Mesodermal cell (in vitro differentiated cells): Measurements from ENCODE around the gene QKI.

Experiments used
- H3K27ac ChIP-seq: 2 replicates; pipeline ENCODE4 v1.7.0; 2013; ENCODE audit warnings: mild to moderate bottlenecking, low read depth, low read length, moderate library complexity; ENCODE audit not compliant: severe bottlenecking
- H3K36me3 ChIP-seq: 2 replicates; pipeline ENCODE4 v1.7.1; 2013; ENCODE audit warnings: mild to moderate bottlenecking, low read length, moderate library complexity; ENCODE audit not compliant: control insufficient read depth, insufficient read depth
- H3K4me1 ChIP-seq: one replicate; pipeline ENCODE4 v1.7.1; 2013; ENCODE audit warnings: mild to moderate bottlenecking, low read length; ENCODE audit not compliant: insufficient read depth, control insufficient read depth, poor library complexity, severe bottlenecking
- H3K4me3 ChIP-seq: 2 replicates; pipeline ENCODE4 v1.7.0; 2013; ENCODE audit warnings: low read length, control low read depth, mild to moderate bottlenecking; ENCODE audit not compliant: insufficient read depth, poor library complexity, severe bottlenecking; ENCODE audit errors: extremely low read depth
- H3K9me3 ChIP-seq: 2 replicates; pipeline ENCODE4 v1.7.1; 2013; ENCODE audit warnings: mild to moderate bottlenecking, low read length, moderate library complexity; ENCODE audit not compliant: control insufficient read depth
- WGBS, 2 experiments: methylation state at CpG; one replicate each; pipeline ENCODE4 v1.1.5; 2013; ENCODE audit warnings: missing lambda C conversion rate in 2 of 2; ENCODE audit not compliant: insufficient coverage in 2 of 2; 5-methylcytosine and 5-hydroxymethylcytosine counted together

QKI gene

DNA sequence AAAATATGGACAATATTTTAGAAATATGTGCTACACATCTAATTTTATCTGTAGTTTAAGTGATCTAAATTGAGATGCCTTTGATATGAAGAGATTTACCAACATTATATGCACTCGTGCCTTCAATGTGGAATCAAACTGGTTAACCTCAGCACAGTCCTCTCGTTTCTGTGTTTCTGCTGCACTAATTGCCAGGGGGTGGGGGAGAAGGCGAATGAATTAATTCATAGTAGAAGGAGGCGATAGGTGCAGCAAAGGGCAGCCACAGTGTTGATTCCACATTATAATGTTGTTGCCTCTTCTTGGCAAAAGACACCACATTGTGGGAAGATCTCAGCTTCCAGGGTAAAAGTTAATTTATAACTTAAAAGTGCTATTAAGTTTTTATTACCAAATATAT, 161.6 kb downstream of the QKI start:
- no peaks in the 10 kb centered on the region for H3K9me3 ChIP-seq
- no peak overlapping the region for H3K4me3 ChIP-seq
- WGBS, 2 experiments = 100% methylated on average over 1 of the region's 4 CpGs; no CpG with 5 or more reads in 1 of the 2 experiments
- no peak overlapping the region for H3K27ac ChIP-seq
- H3K36me3 ChIP-seq = peaks cover 20% of the 10 kb centered on the region
- H3K4me1 ChIP-seq = peaks cover 16% of the 10 kb centered on the region

DNA sequence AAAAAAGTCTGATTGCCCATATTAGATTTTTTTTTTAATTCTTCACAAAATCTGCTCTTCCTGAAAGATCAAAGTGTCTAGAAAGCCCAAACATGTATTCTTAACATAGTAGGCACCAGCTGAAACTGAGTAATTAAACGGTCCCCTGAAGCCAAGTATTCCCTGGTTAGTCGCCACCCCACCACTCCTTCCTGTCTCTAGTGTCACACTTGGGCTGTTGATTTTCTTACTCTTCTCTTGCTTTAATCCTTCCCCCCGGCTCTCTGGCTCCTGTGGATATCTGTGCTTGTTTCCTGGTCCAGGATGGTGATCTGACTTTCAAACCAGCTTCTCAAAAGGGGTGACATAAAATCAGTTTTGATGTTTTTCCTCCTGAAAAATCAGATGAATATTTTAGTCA, 162.9 kb downstream of the QKI start:
- peaks cover 18% of the 10 kb centered on the region for H3K36me3 ChIP-seq

GRCh38 chr6:163579111-163579879, 164.8 kb downstream of the QKI start:
- H3K36me3 ChIP-seq = peaks cover 11% of the 10 kb centered on the region
- H3K9me3 ChIP-seq = no peaks in the 10 kb centered on the region
- H3K27ac ChIP-seq = no peak overlapping the region
- H3K4me3 ChIP-seq = no peak overlapping the region
- WGBS, 2 experiments = 59 to 68% methylated on average over 9 to 11 of the region's 13 CpGs
- H3K4me1 ChIP-seq = peaks cover 11% of the 10 kb centered on the region

More for the DNA sequence above, 162.9 kb downstream of the QKI start:
- WGBS, 2 experiments = 50 to 71% methylated on average over 2 of the region's 3 CpGs
- H3K9me3 ChIP-seq = no peaks in the 10 kb centered on the region
- H3K4me1 ChIP-seq = peaks cover 16% of the 10 kb centered on the region
- H3K4me3 ChIP-seq = no peak overlapping the region
- no peak overlapping the region for H3K27ac ChIP-seq

DNA sequence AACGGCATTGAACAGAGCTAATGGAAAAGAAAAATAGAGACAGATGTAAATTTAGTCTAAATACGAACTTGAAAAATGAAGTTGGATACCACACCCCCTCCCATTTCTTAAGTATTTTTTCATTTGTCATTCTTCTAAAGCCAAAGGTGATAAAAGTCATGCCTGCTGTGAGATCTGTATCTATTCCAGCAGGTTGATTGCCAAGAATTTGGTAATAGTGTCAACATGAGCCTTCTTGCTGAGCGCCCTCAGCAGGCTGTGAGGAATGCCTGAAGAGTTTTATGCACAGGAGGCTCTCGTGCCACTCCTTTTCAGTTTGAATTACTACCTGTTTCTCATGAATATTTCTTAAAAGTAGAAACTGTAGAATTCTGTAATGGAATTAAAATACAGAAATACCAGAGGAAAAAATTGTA, 165.4 kb downstream of the QKI start:
- Histone ChIP-seq H3K4me3 (no peak overlapping the region), H3K4me1 (peaks cover 11% of the 10 kb centered on the region), H3K36me3 (peaks cover 9% of the 10 kb centered on the region), H3K9me3 (no peaks in the 10 kb centered on the region), H3K27ac (no peak overlapping the region)
- 67% methylated on average over 1 of the region's 4 CpGs; no CpG with 5 or more reads in 1 of the 2 experiments for WGBS, 2 experiments

GRCh38 chr6:163580311-163581030, 166.0 kb downstream of the QKI start:
- WGBS, 2 experiments = 89 to 100% methylated on average over 1 to 3 of the region's 8 CpGs
- Histone ChIP-seq H3K4me1 (peaks cover 11% of the 10 kb centered on the region), H3K4me3 (no peak overlapping the region), H3K9me3 (no peaks in the 10 kb centered on the region), H3K27ac (no peak overlapping the region), H3K36me3 (peaks cover 7% of the 10 kb centered on the region)

DNA sequence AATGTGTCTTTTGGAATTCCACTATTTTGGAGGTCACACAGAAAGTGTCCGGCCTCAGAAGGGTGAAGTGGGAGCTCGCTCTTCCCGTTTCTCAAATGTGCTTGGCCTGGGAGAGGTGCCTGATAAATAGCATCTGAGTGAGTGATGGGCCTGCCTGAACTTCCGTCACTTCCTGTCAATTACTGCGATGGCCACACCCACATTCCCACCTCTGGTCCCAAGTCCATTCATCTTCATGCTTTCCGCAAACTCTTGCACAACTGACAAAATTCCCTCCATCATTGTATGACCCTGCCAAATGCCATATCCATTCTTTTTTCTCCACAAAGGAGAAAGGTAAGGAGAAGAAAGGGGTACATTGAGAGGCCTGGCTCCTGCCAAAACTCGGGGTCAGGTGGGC, 169.0 kb downstream of the QKI start:
- no peaks in the 10 kb centered on the region for H3K4me1 ChIP-seq
- H3K36me3 ChIP-seq = no peaks in the 10 kb centered on the region
- H3K27ac ChIP-seq = no peak overlapping the region
- no peaks in the 10 kb centered on the region for H3K9me3 ChIP-seq
- no peak overlapping the region for H3K4me3 ChIP-seq
- WGBS, 2 experiments = 93 to 100% methylated on average over 3 to 4 of the region's 7 CpGs

GRCh38 chr6:163585932-163586437, 171.5 kb downstream of the QKI start:
- H3K9me3 ChIP-seq = no peaks in the 10 kb centered on the region
- H3K4me1 ChIP-seq = no peaks in the 10 kb centered on the region
- no peak overlapping the region for H3K4me3 ChIP-seq
- no peaks in the 10 kb centered on the region for H3K36me3 ChIP-seq
- 64 to 83% methylated on average over 2 to 6 of the region's 8 CpGs for WGBS, 2 experiments
- peak overlapping the region; percentile 19 for H3K27ac ChIP-seq

DNA sequence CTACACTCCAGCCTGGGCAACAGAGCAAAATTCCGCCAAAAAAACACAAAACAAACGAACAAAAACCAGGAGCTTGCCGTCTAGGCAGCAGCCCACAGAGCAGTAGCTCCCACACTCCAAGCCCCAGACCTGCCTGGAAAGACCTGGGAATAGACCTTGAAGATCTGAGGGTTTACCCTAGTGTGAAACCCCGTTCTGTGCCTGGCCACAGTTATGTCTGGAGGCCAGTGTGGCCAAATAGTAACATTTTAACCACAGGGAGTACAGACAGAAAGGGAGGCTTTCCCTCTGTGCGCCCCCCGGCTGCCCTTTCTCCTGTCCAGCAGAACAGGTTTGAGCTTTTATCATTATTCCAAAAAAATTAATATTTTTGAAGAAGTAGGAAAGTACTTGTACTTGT, 172.4 kb downstream of the QKI start:
- 94 to 95% methylated on average over 4 of the region's 6 CpGs for WGBS, 2 experiments
- Histone ChIP-seq H3K27ac (no peak overlapping the region), H3K4me3 (no peak overlapping the region)

GRCh38 chr6:163588220-163588919, 173.9 kb downstream of the QKI start:
- H3K9me3 ChIP-seq = peaks cover 9% of the 10 kb centered on the region
- 94 to 97% methylated on average over 17 to 22 of the region's 22 CpGs for WGBS, 2 experiments
- H3K4me3 ChIP-seq = no peak overlapping the region
- H3K4me1 ChIP-seq = no peaks in the 10 kb centered on the region
- H3K27ac ChIP-seq = no peak overlapping the region
- no peaks in the 10 kb centered on the region for H3K36me3 ChIP-seq

More for the DNA sequence above, 172.4 kb downstream of the QKI start:
- H3K36me3 ChIP-seq = no peaks in the 10 kb centered on the region
- H3K4me1 ChIP-seq = no peaks in the 10 kb centered on the region
- H3K9me3 ChIP-seq = no peaks in the 10 kb centered on the region

- WGBS, 2 experiments = 96% methylated on average over 5 of the region's 5 CpGs
- Histone ChIP-seq H3K9me3 (peaks cover 12% of the 10 kb centered on the region), H3K27ac (no peak overlapping the region), H3K4me3 (no peak overlapping the region), H3K36me3 (no peaks in the 10 kb centered on the region), H3K4me1 (no peaks in the 10 kb centered on the region)
These were observed 174.9 kb downstream of the QKI start for GRCh38 chr6:163589387-163589786.
